NCI-H526 treated with DMSO at 0.1 percent for 48 hours (cell line): ENCODE data around the gene FRZB.
A peak's percentile ranks its signal among the peaks of the same experiment; 100 is the strongest.
"Not testable (repeated sequence)": the region's sequence is repeated elsewhere in the genome, so short reads cannot be mapped to it uniquely, and the experiment has no call there.

Experiments used
- DNase-seq: peaks from one replicate; lab custom pipeline; 2025; lab: John Stamatoyannopoulos, UW

The FRZB gene, protein sequence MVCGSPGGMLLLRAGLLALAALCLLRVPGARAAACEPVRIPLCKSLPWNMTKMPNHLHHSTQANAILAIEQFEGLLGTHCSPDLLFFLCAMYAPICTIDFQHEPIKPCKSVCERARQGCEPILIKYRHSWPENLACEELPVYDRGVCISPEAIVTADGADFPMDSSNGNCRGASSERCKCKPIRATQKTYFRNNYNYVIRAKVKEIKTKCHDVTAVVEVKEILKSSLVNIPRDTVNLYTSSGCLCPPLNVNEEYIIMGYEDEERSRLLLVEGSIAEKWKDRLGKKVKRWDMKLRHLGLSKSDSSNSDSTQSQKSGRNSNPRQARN

DNA sequence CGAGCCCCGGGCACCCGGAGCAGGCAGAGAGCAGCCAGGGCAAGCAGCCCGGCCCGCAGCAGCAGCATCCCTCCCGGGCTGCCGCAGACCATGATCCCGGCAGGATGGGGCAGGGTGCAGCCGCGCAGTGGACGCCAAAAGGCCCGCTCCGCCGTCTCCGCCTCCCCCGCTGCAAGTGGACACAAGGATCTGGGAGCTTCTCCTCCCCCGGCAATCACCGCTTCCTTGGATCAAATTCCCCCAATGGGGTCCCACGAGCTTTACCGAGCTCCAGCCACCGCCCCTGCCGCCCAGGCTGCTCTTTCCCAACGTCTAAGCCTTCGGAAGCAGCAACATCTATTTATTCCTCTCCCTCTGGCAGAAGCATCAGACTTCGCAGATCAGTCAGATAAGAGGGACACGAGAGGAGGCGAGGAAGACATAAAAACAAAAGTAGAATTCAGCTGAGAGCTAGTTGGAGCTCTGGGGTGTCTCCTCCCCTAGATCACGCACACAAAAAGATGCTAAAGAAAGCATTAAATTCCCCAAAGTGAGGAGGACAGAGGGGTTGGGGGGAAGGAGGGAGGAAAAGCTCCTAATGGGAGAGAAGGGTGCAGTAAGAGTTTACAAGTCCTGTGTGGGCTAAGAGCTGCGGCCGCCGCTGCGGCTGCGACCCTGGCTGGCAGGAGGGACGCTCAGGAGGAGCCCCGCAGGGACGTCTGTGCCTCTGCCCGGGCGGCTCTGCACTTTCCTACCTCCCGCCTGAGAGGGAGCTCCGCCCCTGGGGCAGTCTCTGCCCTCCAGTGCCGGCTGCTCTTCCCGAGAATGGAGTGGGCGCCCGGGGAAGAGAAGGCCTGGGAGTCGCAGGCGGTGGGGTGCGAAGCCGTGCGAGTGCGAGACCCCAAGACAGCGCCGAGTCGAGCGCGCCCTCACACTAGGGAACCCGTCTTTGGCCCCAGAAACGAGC lies at the start of gene FRZB:
FRZB (minus strand) TSS at position 177 of the 946 bp plus-strand sequence; CDS start at position 92, 85 bp downstream.
- DNase-seq: peak; percentile 30

- no peak for DNase-seq
Observed at GRCh38 chr2:182915369-182916326, 49.2 kb upstream of the FRZB start.

- no peak for DNase-seq
Observed at GRCh38 chr2:182914852-182915251, 48.4 kb upstream of the FRZB start.

DNA sequence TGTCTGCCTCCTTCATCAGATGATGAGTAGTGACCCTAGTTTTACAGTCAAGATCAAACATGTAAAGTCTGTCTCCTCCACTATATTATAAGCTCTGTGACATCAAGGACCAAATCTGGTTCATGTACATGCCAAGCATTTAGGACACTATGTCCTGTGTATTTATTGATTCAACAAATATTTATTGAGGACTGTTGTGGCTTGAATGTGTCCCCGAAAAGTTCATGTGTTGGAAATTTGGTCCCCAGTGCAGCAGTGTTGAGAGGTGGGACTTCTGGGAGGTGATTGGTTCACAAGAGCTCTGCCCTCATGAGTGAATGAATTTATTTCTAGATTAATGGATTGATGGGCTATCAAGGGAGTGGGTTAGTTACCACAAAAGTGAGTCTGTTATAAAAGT lies 46.6 kb upstream of the FRZB start:
- DNase-seq: no peak

- DNase-seq: peak; percentile 41
Observed at GRCh38 chr2:182912518-182912915, 46.1 kb upstream of the FRZB start.

DNA sequence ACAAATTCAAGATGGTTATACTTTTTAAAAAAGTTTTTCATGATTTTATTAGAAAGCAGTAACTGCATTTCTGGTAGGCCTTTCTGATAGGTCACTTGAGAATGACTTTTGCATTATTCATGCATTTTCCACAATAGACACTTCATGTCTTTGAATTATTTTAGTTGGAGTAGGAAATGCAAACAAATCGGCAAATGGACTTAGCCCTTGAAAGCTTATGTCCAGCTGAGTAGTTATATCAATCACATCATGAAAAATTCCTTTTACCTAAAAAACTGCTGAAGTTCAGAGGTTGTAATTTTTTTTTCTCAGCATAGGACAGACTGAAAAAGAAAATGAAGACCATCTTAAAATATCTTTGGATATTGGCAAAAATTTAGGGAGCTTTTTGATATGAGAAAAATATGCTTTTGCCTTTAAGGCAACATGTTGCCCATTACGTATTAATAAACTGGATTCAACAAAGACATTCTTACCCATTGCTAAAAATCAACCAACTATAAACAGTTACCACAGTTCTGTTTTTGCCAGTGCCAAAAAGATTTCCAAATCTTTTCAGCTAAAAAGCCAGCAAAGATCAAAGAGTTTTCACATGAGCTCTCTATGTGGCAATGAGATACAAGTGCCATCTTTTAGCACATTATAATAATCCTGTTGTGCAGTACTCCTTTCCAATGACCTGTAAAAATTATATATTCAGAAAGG lies 45.5 kb upstream of the FRZB start:
- DNase-seq: no peak

- DNase-seq: no peak
Observed at GRCh38 chr2:182910965-182911364, 44.5 kb upstream of the FRZB start.

GRCh38 chr2:182907081-182907830 lies 40.8 kb upstream of the FRZB start:
- DNase-seq: no peak

- no peak for DNase-seq
Observed at GRCh38 chr2:182906454-182906853, 40.0 kb upstream of the FRZB start.

DNA sequence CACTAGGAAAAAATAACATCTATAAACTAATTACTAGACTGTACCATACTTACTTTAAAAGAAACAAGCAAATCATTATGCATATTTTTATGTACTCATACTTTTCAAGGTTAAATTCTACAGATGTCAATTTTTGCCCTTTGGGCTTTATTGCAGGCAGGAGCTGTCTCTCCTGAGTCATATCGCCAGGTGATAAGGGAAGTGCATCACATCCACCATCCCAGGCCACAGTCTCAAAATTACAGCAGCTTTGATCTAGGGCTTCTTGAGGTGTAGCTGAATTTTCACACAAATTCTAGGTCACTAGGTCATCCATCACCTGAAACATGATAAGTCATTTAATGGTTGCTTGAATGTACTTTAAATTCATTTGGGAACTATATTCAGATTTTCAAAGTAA lies 38.4 kb upstream of the FRZB start:
- DNase-seq: no peak

- no peak for DNase-seq
Observed at GRCh38 chr2:182903566-182903965, 37.1 kb upstream of the FRZB start.

DNA sequence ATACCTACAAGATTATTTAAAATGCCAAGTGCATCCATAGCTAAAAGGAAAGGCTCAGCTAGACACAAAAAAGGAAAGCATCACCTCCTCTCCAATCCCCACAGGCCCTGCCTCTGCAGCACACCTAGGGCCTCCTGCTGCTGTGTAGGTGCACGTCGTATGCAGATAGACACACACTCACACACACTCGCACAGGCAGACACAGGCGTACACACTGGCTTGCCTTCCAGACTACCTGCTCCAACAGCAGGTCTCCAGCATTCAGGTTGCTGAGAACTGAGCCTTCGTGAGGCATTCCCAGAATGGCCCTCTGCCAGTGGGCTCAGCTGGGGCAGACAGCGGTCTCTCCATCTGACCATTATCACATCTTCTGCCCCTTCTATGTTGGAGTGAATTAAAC lies 35.3 kb upstream of the FRZB start:
- no peak for DNase-seq

DNA sequence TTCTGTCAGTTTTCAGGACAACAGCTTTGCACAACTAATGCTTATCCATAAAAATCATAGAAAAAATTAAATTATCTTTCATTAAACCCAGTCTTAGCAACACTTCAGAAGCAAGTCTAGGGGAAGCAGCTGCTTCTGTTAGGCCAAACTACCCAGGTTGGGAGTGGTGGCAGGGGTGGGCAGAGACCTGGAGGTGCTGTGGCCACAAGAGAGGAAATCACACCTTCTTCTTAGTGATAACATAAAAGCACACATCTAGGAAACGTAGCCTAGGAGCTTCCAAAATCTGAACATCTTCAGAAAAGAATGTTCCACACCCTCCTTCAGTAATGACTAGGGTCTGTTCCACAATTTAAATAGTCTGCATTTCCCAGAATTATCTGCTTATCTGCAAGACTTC lies 32.3 kb upstream of the FRZB start:
- DNase-seq: no peak

GRCh38 chr2:182897137-182897536 lies 30.7 kb upstream of the FRZB start:
- DNase-seq: no peak

DNA sequence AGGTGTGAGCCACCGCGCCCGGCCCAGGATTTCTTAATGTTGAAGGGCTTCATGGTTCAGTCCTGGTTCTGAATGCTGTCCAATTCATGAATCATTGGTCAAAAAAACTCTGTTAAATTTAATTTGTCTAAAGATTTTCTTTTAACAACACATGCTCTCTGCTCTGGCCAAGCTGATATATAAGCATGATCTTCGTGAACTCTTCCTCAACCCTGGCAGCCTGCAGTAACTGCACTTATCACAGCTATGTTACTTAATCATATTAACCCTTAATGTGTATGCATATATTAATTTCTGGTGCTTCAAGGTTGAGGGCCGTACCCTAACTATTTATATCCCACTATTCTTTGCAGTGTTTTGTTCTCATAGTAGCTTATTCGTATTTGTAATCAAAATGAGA lies 29.4 kb upstream of the FRZB start:
- DNase-seq: no peak

DNA sequence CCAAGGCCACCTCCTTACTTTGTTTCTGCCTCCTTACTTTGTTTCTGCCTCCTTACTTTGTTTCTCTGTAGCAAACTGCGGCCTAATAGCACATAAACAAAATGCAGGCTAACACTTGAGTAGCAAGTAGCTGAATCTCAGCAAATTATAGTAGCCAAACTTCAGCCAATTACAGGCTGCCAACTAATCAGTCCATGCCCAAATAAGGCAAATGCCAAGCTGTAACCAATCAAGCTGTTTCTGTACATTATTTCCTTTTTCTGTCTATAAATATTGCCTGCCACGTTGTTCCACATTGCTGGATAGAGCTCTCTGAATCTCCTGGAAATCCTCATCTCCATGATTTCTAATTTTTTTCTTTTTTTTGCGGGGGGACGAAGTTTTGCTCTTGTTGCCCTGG lies 28.7 kb upstream of the FRZB start:
- no peak for DNase-seq

DNA sequence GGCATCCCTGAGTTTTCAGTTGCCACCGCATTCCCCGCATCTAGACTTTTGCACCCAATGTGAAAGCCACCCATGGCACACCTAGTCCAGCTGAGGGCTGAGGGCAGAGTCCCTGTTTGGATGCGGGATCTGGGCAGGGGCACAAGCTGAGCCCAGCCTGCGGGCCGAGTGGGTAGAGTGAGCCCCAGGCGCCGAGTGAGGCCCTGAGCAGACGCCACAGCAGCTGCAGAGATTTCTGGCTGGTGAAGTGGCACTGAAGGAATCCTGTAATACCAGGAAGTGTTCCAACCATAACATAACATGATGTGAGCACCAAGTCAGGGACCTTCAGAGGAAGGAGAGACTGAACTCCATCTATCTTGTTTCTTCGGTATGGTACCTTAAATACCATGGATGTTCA lies 27.7 kb upstream of the FRZB start:
- no peak for DNase-seq

- DNase-seq: no peak
Observed at GRCh38 chr2:182893666-182894065, 27.2 kb upstream of the FRZB start.

DNA sequence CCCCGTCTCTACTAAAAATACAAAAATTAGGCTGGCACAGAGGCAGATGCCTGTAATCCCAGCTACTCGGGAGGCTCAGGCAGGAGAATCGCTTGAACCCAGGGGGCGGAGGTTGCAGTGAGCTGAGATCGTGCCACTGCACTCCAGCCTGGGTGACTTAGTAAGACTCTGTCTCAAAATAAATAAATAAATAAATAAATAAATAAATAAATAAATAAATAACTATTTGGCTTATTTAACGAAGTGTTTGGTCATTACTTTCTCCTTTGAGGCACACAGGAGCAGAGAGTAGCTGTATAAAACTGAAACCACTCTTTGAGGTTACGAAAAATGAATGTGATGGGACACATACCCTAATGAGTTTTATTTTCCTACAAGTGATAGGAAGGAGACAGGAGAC lies 26.6 kb upstream of the FRZB start:
- not testable (repeated sequence) for DNase-seq

- DNase-seq: no peak
Observed at GRCh38 chr2:182891611-182892010, 25.2 kb upstream of the FRZB start.
